Measurements from ENCODE around the gene EXOC6B. TPM values are rescaled to one million over a fixed set of nuclear protein-coding genes. Genes with fewer than 3 reads are reported as not detected.

Gene EXOC6B
- total RNA-seq, 1 donor from 2014 or later: 13.8 TPM

DNA sequence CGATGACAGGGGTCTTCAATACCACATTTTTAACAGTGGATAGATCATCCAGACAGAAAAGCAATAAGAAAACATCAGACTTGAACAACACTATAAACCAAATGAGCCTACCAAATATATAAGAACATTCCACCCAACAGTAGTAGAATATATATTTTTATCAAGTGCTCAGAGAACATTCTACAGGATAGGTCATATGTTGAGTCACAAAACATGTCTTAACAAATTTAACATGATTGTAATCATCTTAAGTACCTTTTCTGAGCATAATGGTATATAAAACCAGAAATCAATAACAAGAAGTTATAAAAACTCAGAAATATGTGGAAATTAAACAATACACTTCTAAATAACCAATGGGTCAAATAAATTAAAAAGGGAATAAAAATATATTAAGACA is 484.2 kb downstream of the EXOC6B start:
- intact Hi-C loops (cut with micrococcal nuclease): no loop called here
- Mint-ChIP-seq H3K27me3 (no peaks in the 10 kb centered on the region), H3K4me3 (no peak overlapping the region), H3K9me3 (peaks cover 11% of the 10 kb centered on the region), H3K27ac (no peak overlapping the region), H3K4me1 (no peaks in the 10 kb centered on the region), H3K36me3 (ENCODE audit: low read depth) (no peaks in the 10 kb centered on the region)
- ChIA-PET CTCF (no interaction called here), POLR2A (no interaction called here)
- ATAC-seq (ENCODE audit: low read depth) (no peak), DNase-seq (no peak)
- TF ChIP-seq, protein P1, sequence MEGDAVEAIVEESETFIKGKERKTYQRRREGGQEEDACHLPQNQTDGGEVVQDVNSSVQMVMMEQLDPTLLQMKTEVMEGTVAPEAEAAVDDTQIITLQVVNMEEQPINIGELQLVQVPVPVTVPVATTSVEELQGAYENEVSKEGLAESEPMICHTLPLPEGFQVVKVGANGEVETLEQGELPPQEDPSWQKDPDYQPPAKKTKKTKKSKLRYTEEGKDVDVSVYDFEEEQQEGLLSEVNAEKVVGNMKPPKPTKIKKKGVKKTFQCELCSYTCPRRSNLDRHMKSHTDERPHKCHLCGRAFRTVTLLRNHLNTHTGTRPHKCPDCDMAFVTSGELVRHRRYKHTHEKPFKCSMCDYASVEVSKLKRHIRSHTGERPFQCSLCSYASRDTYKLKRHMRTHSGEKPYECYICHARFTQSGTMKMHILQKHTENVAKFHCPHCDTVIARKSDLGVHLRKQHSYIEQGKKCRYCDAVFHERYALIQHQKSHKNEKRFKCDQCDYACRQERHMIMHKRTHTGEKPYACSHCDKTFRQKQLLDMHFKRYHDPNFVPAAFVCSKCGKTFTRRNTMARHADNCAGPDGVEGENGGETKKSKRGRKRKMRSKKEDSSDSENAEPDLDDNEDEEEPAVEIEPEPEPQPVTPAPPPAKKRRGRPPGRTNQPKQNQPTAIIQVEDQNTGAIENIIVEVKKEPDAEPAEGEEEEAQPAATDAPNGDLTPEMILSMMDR (IDR thresholded peaks at IDR 0.05): no peak

DNA sequence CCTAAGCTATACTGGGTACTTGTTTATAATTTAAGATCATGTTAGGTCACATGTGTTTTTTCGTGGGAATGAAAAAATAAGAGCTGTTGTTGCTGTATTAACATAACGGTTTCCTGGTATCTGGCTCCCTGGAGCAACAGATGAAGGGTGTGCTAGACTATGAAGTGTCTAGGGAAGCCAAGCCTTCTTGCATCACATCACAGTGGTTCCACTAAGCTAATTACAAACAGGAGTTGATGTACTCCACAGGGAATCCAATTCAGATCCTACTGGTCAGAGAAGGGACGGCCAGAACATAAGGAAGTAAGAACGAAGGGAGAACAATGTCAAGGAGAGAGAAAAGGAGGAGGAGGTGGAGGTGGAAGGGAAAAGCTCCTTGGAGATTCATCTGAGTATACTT is 485.2 kb downstream of the EXOC6B start:
- POLR2A ChIA-PET: no interaction called here
- intact Hi-C loops (cut with micrococcal nuclease): no loop called here
- H3K27ac Mint-ChIP-seq: no peak overlapping the region
- H3K9me3 Mint-ChIP-seq: peaks cover 11% of the 10 kb centered on the region
- no peak overlapping the region for H3K4me3 Mint-ChIP-seq
- H3K4me1 Mint-ChIP-seq: no peaks in the 10 kb centered on the region
- CTCF ChIA-PET: no interaction called here
- no peaks in the 10 kb centered on the region for H3K27me3 Mint-ChIP-seq
- no peaks in the 10 kb centered on the region for H3K36me3 Mint-ChIP-seq (ENCODE audit: low read depth)
- TF ChIP-seq, protein P1 (IDR thresholded peaks at IDR 0.05): no peak
- ATAC-seq (ENCODE audit: low read depth) (no peak), DNase-seq (no peak)

DNA sequence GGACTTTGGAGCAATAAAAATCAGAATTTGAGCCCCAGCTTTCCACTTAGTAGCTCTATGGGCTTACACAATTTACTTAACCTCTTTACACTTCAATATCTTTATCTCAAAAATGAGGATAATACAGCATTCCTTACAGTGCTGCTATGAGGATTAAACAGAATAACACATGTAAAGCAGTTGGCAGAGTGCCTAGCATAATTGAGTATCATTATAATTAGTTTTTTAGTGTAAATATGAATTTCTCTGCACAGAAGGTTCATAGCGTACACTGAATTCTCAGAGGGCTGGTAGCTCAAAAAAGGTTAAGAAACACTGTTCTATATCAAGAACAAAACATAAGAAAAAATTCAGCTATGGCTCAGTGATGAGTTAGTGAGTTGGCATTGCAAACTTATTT is 487.8 kb downstream of the EXOC6B start:
- ATAC-seq (ENCODE audit: low read depth): no peak
- Mint-ChIP-seq H3K27ac (no peak overlapping the region), H3K4me1 (no peaks in the 10 kb centered on the region), H3K36me3 (ENCODE audit: low read depth) (no peaks in the 10 kb centered on the region), H3K27me3 (no peaks in the 10 kb centered on the region), H3K9me3 (no peaks in the 10 kb centered on the region), H3K4me3 (no peak overlapping the region)
- no peak for DNase-seq
- CTCF ChIA-PET: no interaction called here
- POLR2A ChIA-PET: no interaction called here
- intact Hi-C loops (cut with micrococcal nuclease): no loop called here
- TF ChIP-seq, protein P1 (IDR thresholded peaks at IDR 0.05): no peak

DNA sequence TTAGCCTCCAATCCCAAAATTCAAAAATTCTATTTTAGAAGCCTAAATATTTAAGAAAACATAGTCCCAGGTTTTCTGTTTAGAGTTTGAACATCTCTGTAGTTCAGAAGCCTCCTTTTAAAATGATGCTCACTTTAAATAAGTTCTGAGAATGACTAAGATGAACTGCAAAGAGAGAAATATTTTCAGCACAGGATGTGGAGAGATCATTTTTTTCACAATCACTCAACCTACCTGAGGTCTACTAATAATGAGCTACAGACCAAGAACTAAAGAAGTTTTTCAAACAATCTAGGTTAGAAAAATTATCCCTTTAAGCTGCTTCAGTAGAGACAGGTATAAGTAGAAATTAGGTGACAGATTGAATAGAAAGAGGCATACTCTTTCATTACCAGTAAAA is 493.1 kb downstream of the EXOC6B start:
- TF ChIP-seq, protein P1 (IDR thresholded peaks at IDR 0.05): no peak
- H3K36me3 Mint-ChIP-seq (ENCODE audit: low read depth): no peaks in the 10 kb centered on the region
- CTCF ChIA-PET: no interaction called here
- H3K4me3 Mint-ChIP-seq: no peak overlapping the region
- ATAC-seq (ENCODE audit: low read depth): no peak
- H3K27me3 Mint-ChIP-seq: no peaks in the 10 kb centered on the region
- H3K27ac Mint-ChIP-seq: no peak overlapping the region
- POLR2A ChIA-PET: no interaction called here
- intact Hi-C loops (cut with micrococcal nuclease): no loop called here
- DNase-seq: no peak
- no peaks in the 10 kb centered on the region for H3K4me1 Mint-ChIP-seq
- no peaks in the 10 kb centered on the region for H3K9me3 Mint-ChIP-seq

DNA sequence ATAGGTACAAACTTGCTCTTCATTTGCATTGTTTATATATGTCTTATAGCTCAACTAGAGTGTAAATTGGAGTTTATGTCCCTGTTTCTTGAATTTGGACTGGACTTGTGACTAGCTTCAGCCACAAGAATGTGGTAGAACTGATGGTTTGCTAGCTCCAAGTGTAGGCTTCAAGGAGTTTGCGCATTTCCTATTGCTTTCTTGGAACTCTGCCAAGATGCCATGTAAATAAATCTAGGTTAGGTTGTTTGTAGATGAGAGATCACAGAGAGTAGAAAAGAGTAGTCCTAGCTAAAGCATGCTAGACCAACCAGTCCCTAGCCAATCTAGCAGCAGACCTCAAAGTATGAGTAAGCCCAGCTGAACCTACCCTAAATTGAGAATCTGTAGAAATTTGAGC is 495.2 kb downstream of the EXOC6B start:
- POLR2A ChIA-PET: no interaction called here
- TF ChIP-seq, protein P1 (IDR thresholded peaks at IDR 0.05): no peak
- Mint-ChIP-seq H3K4me1 (no peaks in the 10 kb centered on the region), H3K27ac (no peak overlapping the region), H3K4me3 (no peak overlapping the region), H3K27me3 (no peaks in the 10 kb centered on the region), H3K36me3 (ENCODE audit: low read depth) (no peaks in the 10 kb centered on the region), H3K9me3 (no peaks in the 10 kb centered on the region)
- intact Hi-C loops (cut with micrococcal nuclease): no loop called here
- no peak for ATAC-seq (ENCODE audit: low read depth)
- CTCF ChIA-PET: no interaction called here
- no peak for DNase-seq

Measured in activated B cell treated with CpG ODN at 0.5 μM for 24 hours (primary cell).